Bronchial epithelial cell (primary cell): Measurements from ENCODE around the gene EYA2. TPM values are rescaled to one million over a fixed set of nuclear protein-coding genes. Genes with fewer than 3 reads are reported as not detected.
A peak's percentile ranks its signal among the peaks of the same experiment; 100 is the strongest.

Experiments
- DNase-seq: peaks from one replicate; pipeline ENCODE4 v3.0.0-alpha.2; 2010; ENCODE audit warnings: low read depth
- FAIRE-seq: peaks from 2 replicates; lab custom pipeline; 2011; peaks lifted over from hg19 to GRCh38; lab: Jason Lieb, UNC
- H3K27me3 ChIP-seq: 2 replicates; pipeline ENCODE4 v1.5.1; 2011; ENCODE audit warnings: low read length; ENCODE audit not compliant: control insufficient read depth, insufficient read depth
- H3K36me3 ChIP-seq: 2 replicates; pipeline ENCODE4 v1.5.1; 2011; ENCODE audit warnings: low read length; ENCODE audit not compliant: control insufficient read depth, insufficient read depth
- H3K4me3 ChIP-seq: 2 replicates; pipeline ENCODE4 v1.5.1; 2011; ENCODE audit warnings: mild to moderate bottlenecking, low read depth, low read length, control low read depth
- total RNA-seq: library from RNA; depleted of rRNA; stranded (reverse); fragments of >200 nt; gene quantifications from 2 replicates; pipeline ENCODE4 v1.2.1, GENCODE V29; 2014
- TF ChIP-seq, protein P1 (sequence below): IDR thresholded peaks from 2 replicates; pipeline ENCODE4 v1.5.1; 2011; ENCODE audit warnings: mild to moderate bottlenecking, moderate library complexity, low read length, control low read depth, inconsistent platforms; ENCODE audit not compliant: insufficient read depth, severe bottlenecking

The EYA2 gene
- total RNA-seq, 1 donor from 2014 or later = 8.4 TPM

DNA sequence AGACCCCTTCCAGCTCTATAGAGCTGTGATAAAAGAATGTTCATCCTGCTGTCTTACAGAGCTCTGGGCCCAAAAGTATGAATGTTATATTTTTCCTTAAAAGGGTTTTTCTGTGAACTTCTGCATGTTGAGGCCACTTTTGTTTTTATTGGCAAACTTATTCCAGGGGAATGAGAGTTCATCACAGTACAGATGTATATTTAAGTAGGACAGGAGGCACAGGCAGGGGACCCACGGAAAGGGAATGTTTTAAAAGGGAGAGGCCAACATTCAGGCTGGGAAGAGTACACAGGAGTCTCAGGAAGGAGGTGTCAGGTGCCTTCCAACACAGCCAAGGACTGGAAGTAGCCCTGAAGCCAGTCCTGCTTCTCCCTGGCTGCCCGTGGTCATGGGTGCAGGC is 148.4 kb downstream of the EYA2 start:
- FAIRE-seq = no peak
- no peak for DNase-seq
- Histone ChIP-seq H3K27me3 (no peaks in the 10 kb centered on the region), H3K4me3 (no peak overlapping the region), H3K36me3 (peaks cover 2% of the 10 kb centered on the region)
- TF ChIP-seq, protein P1, sequence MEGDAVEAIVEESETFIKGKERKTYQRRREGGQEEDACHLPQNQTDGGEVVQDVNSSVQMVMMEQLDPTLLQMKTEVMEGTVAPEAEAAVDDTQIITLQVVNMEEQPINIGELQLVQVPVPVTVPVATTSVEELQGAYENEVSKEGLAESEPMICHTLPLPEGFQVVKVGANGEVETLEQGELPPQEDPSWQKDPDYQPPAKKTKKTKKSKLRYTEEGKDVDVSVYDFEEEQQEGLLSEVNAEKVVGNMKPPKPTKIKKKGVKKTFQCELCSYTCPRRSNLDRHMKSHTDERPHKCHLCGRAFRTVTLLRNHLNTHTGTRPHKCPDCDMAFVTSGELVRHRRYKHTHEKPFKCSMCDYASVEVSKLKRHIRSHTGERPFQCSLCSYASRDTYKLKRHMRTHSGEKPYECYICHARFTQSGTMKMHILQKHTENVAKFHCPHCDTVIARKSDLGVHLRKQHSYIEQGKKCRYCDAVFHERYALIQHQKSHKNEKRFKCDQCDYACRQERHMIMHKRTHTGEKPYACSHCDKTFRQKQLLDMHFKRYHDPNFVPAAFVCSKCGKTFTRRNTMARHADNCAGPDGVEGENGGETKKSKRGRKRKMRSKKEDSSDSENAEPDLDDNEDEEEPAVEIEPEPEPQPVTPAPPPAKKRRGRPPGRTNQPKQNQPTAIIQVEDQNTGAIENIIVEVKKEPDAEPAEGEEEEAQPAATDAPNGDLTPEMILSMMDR = no peak

DNA sequence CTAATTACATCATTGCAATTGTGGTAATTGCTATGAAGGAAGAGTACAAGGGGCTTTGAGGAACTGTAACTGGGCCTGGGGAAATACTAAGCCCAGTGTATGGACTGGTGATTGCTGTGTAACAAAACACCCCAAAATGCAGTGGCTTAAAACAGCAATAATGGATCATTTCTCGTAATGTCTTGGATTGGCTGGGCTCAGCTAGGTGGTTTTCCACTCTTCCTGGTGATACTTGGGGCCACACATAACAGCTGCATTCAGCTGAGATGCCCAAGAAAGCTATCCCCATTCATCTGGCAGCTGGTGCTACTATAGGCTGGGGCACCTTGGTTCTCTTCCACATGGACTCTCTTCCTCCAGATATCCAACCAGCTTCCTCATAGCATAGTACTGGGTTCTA is 150.3 kb downstream of the EYA2 start:
- FAIRE-seq (no peak), DNase-seq (no peak)
- H3K27me3 ChIP-seq = no peaks in the 10 kb centered on the region
- H3K36me3 ChIP-seq = peaks cover 2% of the 10 kb centered on the region
- no peak overlapping the region for H3K4me3 ChIP-seq
- TF ChIP-seq, protein P1 = no peak

DNA sequence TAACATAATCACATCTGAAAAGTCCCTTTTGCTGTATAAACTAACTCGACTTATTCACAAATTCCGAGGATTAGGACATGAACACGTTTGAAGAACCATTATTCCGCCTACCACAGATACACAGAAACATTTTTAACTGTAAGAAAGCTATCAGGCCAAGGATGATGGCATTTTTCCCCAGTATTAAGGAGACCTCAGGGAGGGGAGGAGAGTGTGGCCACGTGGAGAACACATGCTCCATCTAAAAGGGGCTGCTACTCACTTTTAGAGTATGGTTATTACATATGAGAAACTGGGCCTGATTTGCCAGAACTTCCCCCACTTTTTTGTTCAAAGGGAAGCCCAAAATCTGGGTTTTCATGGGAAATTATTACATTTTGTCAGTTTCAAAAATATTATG is 153.4 kb downstream of the EYA2 start:
- DNase-seq (no peak), FAIRE-seq (no peak)
- H3K4me3 ChIP-seq = no peak overlapping the region
- TF ChIP-seq, protein P1 = no peak
- peaks cover 2% of the 10 kb centered on the region for H3K36me3 ChIP-seq
- H3K27me3 ChIP-seq = no peaks in the 10 kb centered on the region

DNA sequence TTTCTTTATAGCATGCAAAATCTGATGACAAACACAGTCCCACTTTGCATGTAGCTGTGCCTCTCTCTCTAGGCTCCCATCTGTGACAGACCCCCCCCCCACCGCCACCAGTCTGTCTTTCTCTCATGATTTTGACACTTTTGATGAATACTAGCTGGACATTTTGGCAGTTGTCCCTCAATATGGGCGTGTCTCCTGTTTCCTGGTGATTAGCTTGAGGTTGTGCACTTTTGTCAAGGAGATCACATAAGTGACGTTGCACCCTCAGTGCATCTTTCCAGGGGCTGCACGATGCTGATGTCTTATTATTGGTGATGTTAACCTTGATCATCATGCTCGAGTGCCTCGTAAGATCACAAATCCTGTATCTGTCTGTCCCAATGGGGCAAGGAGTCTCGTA is 155.1 kb downstream of the EYA2 start:
- FAIRE-seq = no peak
- H3K4me3 ChIP-seq = no peak overlapping the region
- H3K27me3 ChIP-seq = no peaks in the 10 kb centered on the region

DNA sequence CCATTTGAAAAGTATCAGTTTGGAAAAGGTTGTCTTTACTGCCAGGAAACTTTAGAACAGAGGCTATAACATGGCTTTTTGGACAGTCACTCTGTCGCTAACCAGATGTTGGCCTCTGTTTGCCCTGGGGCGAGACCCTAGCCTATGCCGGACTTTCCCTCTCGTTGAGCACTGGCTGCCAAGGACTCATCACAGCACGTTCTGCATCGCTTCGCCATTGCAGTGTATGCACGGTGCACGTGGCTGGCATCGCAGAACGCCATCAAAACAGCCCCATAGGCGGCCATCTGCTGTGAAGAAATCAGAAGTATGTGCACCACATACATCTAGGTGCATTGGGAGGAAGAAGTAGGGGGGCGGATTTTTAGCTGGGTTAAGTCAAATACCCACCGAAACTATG is 156.4 kb downstream of the EYA2 start:
- Histone ChIP-seq H3K4me3 (no peak overlapping the region), H3K36me3 (no peaks in the 10 kb centered on the region), H3K27me3 (no peaks in the 10 kb centered on the region)
- FAIRE-seq = peak; percentile 28
- DNase-seq = no peak
- TF ChIP-seq, protein P1 = no peak

More for the DNA sequence above, 155.1 kb downstream of the EYA2 start:
- H3K36me3 ChIP-seq = no peaks in the 10 kb centered on the region
- TF ChIP-seq, protein P1 = no peak
- DNase-seq = no peak

DNA sequence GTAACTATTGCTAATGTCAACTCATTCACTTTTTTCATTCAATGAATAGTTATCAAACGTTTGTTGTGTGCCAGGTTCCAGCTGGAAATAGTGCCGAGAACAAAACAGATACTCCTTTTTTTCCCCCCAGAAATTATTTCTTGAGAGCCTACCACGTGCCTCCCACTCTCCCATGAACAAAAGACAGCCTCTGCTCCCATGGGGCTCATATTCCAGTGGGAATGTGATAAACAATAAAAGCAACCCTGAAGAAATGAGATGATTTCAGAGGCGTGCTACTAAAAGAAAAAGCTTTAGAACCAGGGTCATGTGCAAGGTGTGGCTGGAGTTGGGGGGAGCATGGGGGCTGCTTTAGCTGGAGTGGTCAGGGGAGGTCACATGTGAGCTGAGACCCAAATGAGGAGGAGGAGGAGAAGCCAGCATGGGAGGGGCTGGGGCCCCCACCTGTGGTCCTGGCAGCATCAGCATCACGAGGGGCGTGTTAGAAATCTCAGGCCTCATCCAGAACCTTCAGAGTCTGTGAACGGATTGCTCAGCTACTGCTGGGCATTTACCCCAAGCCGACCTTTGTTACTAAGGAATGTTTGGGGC is 157.4 kb downstream of the EYA2 start:
- DNase-seq = no peak
- TF ChIP-seq, protein P1 = no peak
- H3K27me3 ChIP-seq = no peaks in the 10 kb centered on the region
- no peak overlapping the region for H3K4me3 ChIP-seq
- H3K36me3 ChIP-seq = no peaks in the 10 kb centered on the region
- no peak for FAIRE-seq
